ENCODE measurements around the gene RORB.
"Not testable (repeated sequence)": the region's sequence is repeated elsewhere in the genome, so short reads cannot be mapped to it uniquely, and the experiment has no call there.

The RORB gene

DNA sequence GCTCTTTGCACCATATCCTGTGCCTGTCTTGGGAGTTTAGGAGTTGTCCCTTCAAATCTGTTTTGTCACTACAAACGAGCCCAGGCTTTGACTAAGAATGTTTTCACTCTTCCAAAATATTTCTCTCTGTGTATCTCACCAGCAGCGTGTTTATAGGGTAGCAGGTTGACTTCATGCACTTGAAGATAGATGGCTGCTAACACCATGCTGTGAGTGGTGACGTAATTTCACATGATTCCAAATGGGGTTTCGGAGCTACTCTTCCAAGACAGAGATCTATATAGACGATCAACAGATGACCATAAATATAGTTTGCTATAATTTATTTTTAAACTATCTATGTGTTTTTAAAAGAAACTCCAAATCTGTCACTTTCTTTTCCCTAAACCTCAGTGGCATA is 30.6 kb downstream of the RORB start:
- H3K79me2 ChIP-seq (ENCODE audit: low read length) = no peaks in the 10 kb centered on the region
- H3K4me3 ChIP-seq (ENCODE audit: low read length) = no peak overlapping the region
- H3K9me3 ChIP-seq (replicated peaks; ENCODE audit: insufficient read depth, low read length) = no peaks in the 10 kb centered on the region
- H4K20me1 ChIP-seq (ENCODE audit: insufficient read depth, low read length) = no peaks in the 10 kb centered on the region
- TF ChIP-seq EZH2phosphoT487 (IDR thresholded peaks at IDR 0.05; ENCODE audit: low read length) (no peak), EZH2 (optimal IDR thresholded peaks at IDR 0.05; ENCODE audit: low read depth, low read length) (no peak)
- TF ChIP-seq, protein P1, sequence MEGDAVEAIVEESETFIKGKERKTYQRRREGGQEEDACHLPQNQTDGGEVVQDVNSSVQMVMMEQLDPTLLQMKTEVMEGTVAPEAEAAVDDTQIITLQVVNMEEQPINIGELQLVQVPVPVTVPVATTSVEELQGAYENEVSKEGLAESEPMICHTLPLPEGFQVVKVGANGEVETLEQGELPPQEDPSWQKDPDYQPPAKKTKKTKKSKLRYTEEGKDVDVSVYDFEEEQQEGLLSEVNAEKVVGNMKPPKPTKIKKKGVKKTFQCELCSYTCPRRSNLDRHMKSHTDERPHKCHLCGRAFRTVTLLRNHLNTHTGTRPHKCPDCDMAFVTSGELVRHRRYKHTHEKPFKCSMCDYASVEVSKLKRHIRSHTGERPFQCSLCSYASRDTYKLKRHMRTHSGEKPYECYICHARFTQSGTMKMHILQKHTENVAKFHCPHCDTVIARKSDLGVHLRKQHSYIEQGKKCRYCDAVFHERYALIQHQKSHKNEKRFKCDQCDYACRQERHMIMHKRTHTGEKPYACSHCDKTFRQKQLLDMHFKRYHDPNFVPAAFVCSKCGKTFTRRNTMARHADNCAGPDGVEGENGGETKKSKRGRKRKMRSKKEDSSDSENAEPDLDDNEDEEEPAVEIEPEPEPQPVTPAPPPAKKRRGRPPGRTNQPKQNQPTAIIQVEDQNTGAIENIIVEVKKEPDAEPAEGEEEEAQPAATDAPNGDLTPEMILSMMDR (IDR thresholded peaks at IDR 0.05; ENCODE audit: low read length) = no peak
- H3K9me2 ChIP-seq (replicated peaks; ENCODE audit: insufficient read depth, low read length) = no peaks in the 10 kb centered on the region
- H3K27ac ChIP-seq (ENCODE audit: low read length) = no peak overlapping the region
- no peak for DNase-seq
- H3K27me3 ChIP-seq (replicated peaks; ENCODE audit: insufficient read depth, low read length) = no peaks in the 10 kb centered on the region
- no peak overlapping the region for H3K9ac ChIP-seq (ENCODE audit: low read length)
- no peak overlapping the region for H3K4me2 ChIP-seq (ENCODE audit: low read depth, low read length)
- H3K4me1 ChIP-seq (ENCODE audit: low read length) = no peaks in the 10 kb centered on the region
- H2AFZ ChIP-seq (ENCODE audit: low read length) = no peak overlapping the region
- no peaks in the 10 kb centered on the region for H3F3A ChIP-seq (ENCODE audit: insufficient read depth, low read length)
- no peaks in the 10 kb centered on the region for H3K36me3 ChIP-seq (replicated peaks; ENCODE audit: insufficient read depth, low read length)

DNA sequence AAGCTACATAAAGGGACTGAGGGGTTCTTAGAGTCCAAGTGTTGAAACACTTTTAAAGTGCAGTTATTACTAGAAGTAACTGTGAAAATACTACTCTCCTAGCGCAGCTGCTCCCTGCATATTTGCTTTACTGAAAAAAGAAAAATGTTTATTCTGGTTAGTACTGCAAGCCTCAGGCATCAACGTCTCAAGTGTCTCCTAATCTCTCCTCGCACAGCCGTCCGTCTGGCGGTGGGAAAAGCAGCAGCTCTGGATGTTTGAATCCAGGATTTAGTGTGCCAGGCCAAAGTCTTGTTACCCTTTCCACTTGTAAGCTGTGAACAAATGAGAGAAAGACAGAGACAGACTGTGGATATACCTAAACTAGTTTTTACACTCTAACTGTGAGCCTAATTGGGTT is 31.1 kb downstream of the RORB start:
- no peaks in the 10 kb centered on the region for H3K9me2 ChIP-seq (replicated peaks; ENCODE audit: insufficient read depth, low read length)
- no peak overlapping the region for H3K9ac ChIP-seq (ENCODE audit: low read length)
- H3K27ac ChIP-seq (ENCODE audit: low read length) = no peak overlapping the region
- no peaks in the 10 kb centered on the region for H3F3A ChIP-seq (ENCODE audit: insufficient read depth, low read length)
- H2AFZ ChIP-seq (ENCODE audit: low read length) = no peak overlapping the region
- H4K20me1 ChIP-seq (ENCODE audit: insufficient read depth, low read length) = no peaks in the 10 kb centered on the region
- H3K4me2 ChIP-seq (ENCODE audit: low read depth, low read length) = no peak overlapping the region
- no peak for DNase-seq
- H3K79me2 ChIP-seq (ENCODE audit: low read length) = no peaks in the 10 kb centered on the region
- H3K9me3 ChIP-seq (replicated peaks; ENCODE audit: insufficient read depth, low read length) = no peaks in the 10 kb centered on the region
- no peaks in the 10 kb centered on the region for H3K36me3 ChIP-seq (replicated peaks; ENCODE audit: insufficient read depth, low read length)
- TF ChIP-seq EZH2 (optimal IDR thresholded peaks at IDR 0.05; ENCODE audit: low read depth, low read length) (no peak), EZH2phosphoT487 (IDR thresholded peaks at IDR 0.05; ENCODE audit: low read length) (no peak)
- TF ChIP-seq, protein P1 (IDR thresholded peaks at IDR 0.05; ENCODE audit: low read length) = no peak
- H3K4me3 ChIP-seq (ENCODE audit: low read length) = no peak overlapping the region
- H3K27me3 ChIP-seq (replicated peaks; ENCODE audit: insufficient read depth, low read length) = no peaks in the 10 kb centered on the region
- no peaks in the 10 kb centered on the region for H3K4me1 ChIP-seq (ENCODE audit: low read length)

DNA sequence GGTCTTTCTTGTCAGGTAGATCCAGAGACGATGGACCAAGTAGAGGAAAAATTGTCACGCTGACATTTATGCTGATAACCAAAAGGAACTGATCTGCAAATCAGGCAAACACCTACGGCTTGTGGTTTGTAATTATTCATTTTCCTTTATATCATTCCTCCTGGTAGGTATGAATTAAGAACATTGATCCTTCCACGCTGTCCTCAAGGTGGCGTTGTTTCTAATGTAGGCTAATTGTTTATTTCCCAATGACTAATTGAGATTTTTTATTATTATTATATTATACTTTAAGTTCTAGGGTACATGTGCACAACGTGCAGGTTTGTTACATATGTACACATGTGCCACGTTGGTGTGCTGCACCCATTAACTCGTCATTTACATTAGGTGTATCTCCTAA is 33.3 kb downstream of the RORB start:
- not testable (repeated sequence) for H2AFZ ChIP-seq (ENCODE audit: low read length); H3F3A ChIP-seq (ENCODE audit: insufficient read depth, low read length); H3K4me1 ChIP-seq (ENCODE audit: low read length); H3K4me3 ChIP-seq (ENCODE audit: low read length); H3K9me3 ChIP-seq (replicated peaks; ENCODE audit: insufficient read depth, low read length); H3K36me3 ChIP-seq (replicated peaks; ENCODE audit: insufficient read depth, low read length); H3K9me2 ChIP-seq (replicated peaks; ENCODE audit: insufficient read depth, low read length); H4K20me1 ChIP-seq (ENCODE audit: insufficient read depth, low read length); H3K4me2 ChIP-seq (ENCODE audit: low read depth, low read length); H3K27ac ChIP-seq (ENCODE audit: low read length); H3K79me2 ChIP-seq (ENCODE audit: low read length); H3K27me3 ChIP-seq (replicated peaks; ENCODE audit: insufficient read depth, low read length); DNase-seq; H3K9ac ChIP-seq (ENCODE audit: low read length)

DNA sequence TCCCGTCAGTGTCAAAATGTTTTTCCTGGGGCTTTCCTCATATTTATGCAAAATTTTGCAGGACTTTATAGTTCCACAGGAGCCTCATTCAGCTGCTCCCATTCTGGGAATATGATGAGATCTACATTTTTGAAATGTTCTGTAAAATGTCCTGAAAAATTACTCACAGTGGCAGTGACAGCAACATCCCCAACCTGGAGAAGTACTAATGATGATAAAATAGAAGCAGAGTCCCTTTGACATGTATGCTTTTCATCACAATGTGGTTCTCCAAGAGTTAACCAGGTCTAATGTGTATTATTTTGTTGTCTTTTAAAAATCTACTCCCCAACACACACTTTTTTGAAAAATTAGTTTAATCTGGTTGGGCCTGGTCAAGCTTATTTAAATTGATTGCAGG is 36.1 kb downstream of the RORB start:
- Histone ChIP-seq H3K9me2 (replicated peaks; ENCODE audit: insufficient read depth, low read length) (no peaks in the 10 kb centered on the region), H4K20me1 (ENCODE audit: insufficient read depth, low read length) (no peaks in the 10 kb centered on the region), H3K79me2 (ENCODE audit: low read length) (no peaks in the 10 kb centered on the region), H3F3A (ENCODE audit: insufficient read depth, low read length) (no peaks in the 10 kb centered on the region), H3K4me1 (ENCODE audit: low read length) (no peaks in the 10 kb centered on the region), H3K4me2 (ENCODE audit: low read depth, low read length) (no peak overlapping the region), H3K9ac (ENCODE audit: low read length) (no peak overlapping the region), H3K36me3 (replicated peaks; ENCODE audit: insufficient read depth, low read length) (no peaks in the 10 kb centered on the region), H3K9me3 (replicated peaks; ENCODE audit: insufficient read depth, low read length) (no peaks in the 10 kb centered on the region), H3K27ac (ENCODE audit: low read length) (no peak overlapping the region), H3K27me3 (replicated peaks; ENCODE audit: insufficient read depth, low read length) (no peaks in the 10 kb centered on the region), H3K4me3 (ENCODE audit: low read length) (no peak overlapping the region), H2AFZ (ENCODE audit: low read length) (no peak overlapping the region)
- no peak for DNase-seq
- TF ChIP-seq EZH2phosphoT487 (IDR thresholded peaks at IDR 0.05; ENCODE audit: low read length) (no peak), EZH2 (optimal IDR thresholded peaks at IDR 0.05; ENCODE audit: low read depth, low read length) (no peak)
- TF ChIP-seq, protein P1 (IDR thresholded peaks at IDR 0.05; ENCODE audit: low read length) = no peak

All from MM.1S (cell line).